Skeletal muscle tissue (tissue), 4 donors: ENCODE measurements around the gene PTGER1. TPM values are rescaled to one million over a fixed set of nuclear protein-coding genes. Genes with fewer than 3 reads are reported as not detected.

Experiments used
- H3K27ac ChIP-seq: one replicate; pipeline ENCODE4 v1.7.0; 2013; ENCODE audit warnings: mild to moderate bottlenecking, low read depth, low read length, inconsistent platforms
- H3K27me3 ChIP-seq, 3 donors: one replicate each; pipeline ENCODE4 v1.7.0; 2013; ENCODE audit warnings: low read length in 3 of 3; ENCODE audit not compliant: control insufficient read depth in 3 of 3, insufficient read depth in 3 of 3
- H3K36me3 ChIP-seq, 3 donors: one replicate each; pipeline ENCODE4 v1.7.0; 2013; ENCODE audit warnings: low read length in 3 of 3; ENCODE audit not compliant: control insufficient read depth in 3 of 3, insufficient read depth in 3 of 3
- H3K4me1 ChIP-seq, 3 donors: one replicate each; pipeline ENCODE4 v1.7.0; 2013; ENCODE audit warnings: low read length in 3 of 3, mild to moderate bottlenecking in 3 of 3; ENCODE audit not compliant: control insufficient read depth in 3 of 3, insufficient read depth in 3 of 3
- H3K4me3 ChIP-seq, 3 donors: one replicate each; pipeline ENCODE4 v1.7.0; 2013; ENCODE audit warnings: low read length in 3 of 3
- H3K9ac ChIP-seq, 3 donors: one replicate each; pipeline ENCODE4 v1.7.0; 2013; ENCODE audit warnings: low read length in 3 of 3, mild to moderate bottlenecking in 3 of 3, moderate library complexity in 2 of 3, low read depth in 1 of 3
- H3K9me3 ChIP-seq, 3 donors: one replicate each; pipeline ENCODE4 v1.7.0; 2013; ENCODE audit warnings: low read length in 3 of 3; ENCODE audit not compliant: control insufficient read depth in 3 of 3
- total RNA-seq: library from RNA; depleted of rRNA; stranded (reverse); fragments of >200 nt; gene quantifications from one replicate; pipeline ENCODE4 v1.2.3, GENCODE V29; 2014
- donor health status: Osteomylitis.

Gene PTGER1
- total RNA-seq, 1 donor from 2014 or later, result not detected

- Histone ChIP-seq H3K9ac (no peak overlapping the region), H3K27ac (no peak overlapping the region), H3K36me3 (peaks cover 0 to 10% (median 9%) of the 10 kb centered on the region in 3 donors), H3K4me3 (no peak overlapping the region), H3K9me3 (no peaks in the 10 kb centered on the region), H3K4me1 (no peaks in the 10 kb centered on the region), H3K27me3 (no peaks in the 10 kb centered on the region)
Measured at GRCh38 chr19:14487370-14488125, 12.4 kb upstream of the PTGER1 start.

- no peak overlapping the region for H3K9ac ChIP-seq
Measured at GRCh38 chr19:14482172-14482941, 7.2 kb upstream of the PTGER1 start.

GRCh38 chr19:14480700-14481079 is 5.5 kb upstream of the PTGER1 start:
- Histone ChIP-seq H3K4me1 (peaks cover 0 to 4% (median 0%) of the 10 kb centered on the region in 3 donors), H3K36me3 (peaks cover 25 to 31% (median 30%) of the 10 kb centered on the region in 3 donors), H3K4me3 (no peak overlapping the region), H3K27ac (no peak overlapping the region), H3K9ac (no peak overlapping the region), H3K9me3 (no peaks in the 10 kb centered on the region), H3K27me3 (peaks cover 3 to 30% (median 12%) of the 10 kb centered on the region in 3 donors)

More at GRCh38 chr19:14482172-14482941, 7.2 kb upstream of the PTGER1 start:
- Histone ChIP-seq H3K27me3 (peaks cover 0 to 15% (median 0%) of the 10 kb centered on the region in 3 donors), H3K36me3 (peaks cover 25 to 31% (median 29%) of the 10 kb centered on the region in 3 donors), H3K9me3 (no peaks in the 10 kb centered on the region), H3K4me3 (no peak overlapping the region), H3K27ac (no peak overlapping the region), H3K4me1 (peaks cover 0 to 2% (median 0%) of the 10 kb centered on the region in 3 donors)

- no peak overlapping the region for H3K27ac ChIP-seq
- peaks cover 3 to 31% (median 13%) of the 10 kb centered on the region in 3 donors for H3K27me3 ChIP-seq
- no peak overlapping the region for H3K9ac ChIP-seq
- H3K4me1 ChIP-seq, result peaks cover 0 to 4% (median under 1%) of the 10 kb centered on the region in 3 donors
- H3K4me3 ChIP-seq, result no peak overlapping the region
- H3K9me3 ChIP-seq, result no peaks in the 10 kb centered on the region
- H3K36me3 ChIP-seq, result peaks cover 25 to 31% (median 30%) of the 10 kb centered on the region in 3 donors
Measured at GRCh38 chr19:14479975-14480699, 5.0 kb upstream of the PTGER1 start.

GRCh38 chr19:14479309-14479974 is 4.3 kb upstream of the PTGER1 start:
- H3K4me3 ChIP-seq, result no peak overlapping the region
- H3K36me3 ChIP-seq, result peaks cover 25 to 31% (median 30%) of the 10 kb centered on the region in 3 donors
- no peak overlapping the region for H3K9ac ChIP-seq
- H3K27ac ChIP-seq, result no peak overlapping the region
- H3K9me3 ChIP-seq, result no peaks in the 10 kb centered on the region
- peaks cover 8 to 38% (median 20%) of the 10 kb centered on the region in 3 donors for H3K27me3 ChIP-seq
- peaks cover 0 to 6% (median 4%) of the 10 kb centered on the region in 3 donors for H3K4me1 ChIP-seq

- H3K27ac ChIP-seq, result no peak overlapping the region
- peaks cover 0 to 17% (median 9%) of the 10 kb centered on the region in 3 donors for H3K4me1 ChIP-seq
- H3K36me3 ChIP-seq, result peaks cover 25 to 31% (median 30%) of the 10 kb centered on the region in 3 donors
- H3K9ac ChIP-seq, result no peak overlapping the region
- H3K9me3 ChIP-seq, result no peaks in the 10 kb centered on the region
- H3K27me3 ChIP-seq, result peaks cover 9 to 48% (median 26%) of the 10 kb centered on the region in 3 donors
- H3K4me3 ChIP-seq, result no peak overlapping the region
Measured at GRCh38 chr19:14478113-14478545, 3.0 kb upstream of the PTGER1 start.

GRCh38 chr19:14477418-14478112 is 2.4 kb upstream of the PTGER1 start:
- H3K27ac ChIP-seq, result no peak overlapping the region
- peaks cover 25 to 31% (median 30%) of the 10 kb centered on the region in 3 donors for H3K36me3 ChIP-seq
- H3K9me3 ChIP-seq, result no peaks in the 10 kb centered on the region
- peaks cover 2 to 20% (median 10%) of the 10 kb centered on the region in 3 donors for H3K4me1 ChIP-seq
- no peak overlapping the region for H3K9ac ChIP-seq
- H3K4me3 ChIP-seq, result no peak overlapping the region
- H3K27me3 ChIP-seq, result peaks cover 13 to 54% (median 26%) of the 10 kb centered on the region in 3 donors

- H3K27ac ChIP-seq, result no peak overlapping the region
- peaks cover 16 to 58% (median 26%) of the 10 kb centered on the region in 3 donors for H3K27me3 ChIP-seq
- H3K36me3 ChIP-seq, result peaks cover 20 to 24% (median 23%) of the 10 kb centered on the region in 3 donors
- H3K9me3 ChIP-seq, result no peaks in the 10 kb centered on the region
- H3K4me3 ChIP-seq, result no peak overlapping the region
- H3K9ac ChIP-seq, result no peak overlapping the region
- H3K4me1 ChIP-seq, result peaks cover 5 to 26% (median 13%) of the 10 kb centered on the region in 3 donors
Measured at GRCh38 chr19:14476673-14477401, 1.7 kb upstream of the PTGER1 start.
